Measurements from ENCODE around the gene SUPT4H1.

SUPT4H1 gene

GRCh38 chr17:58338841-58339754 is 12.9 kb downstream of the SUPT4H1 start:
- peak; percentile 49 for DNase-seq

- DNase-seq: no peak
Observed at GRCh38 chr17:58338454-58338840, 13.6 kb downstream of the SUPT4H1 start.

- DNase-seq: peak; percentile 93
Observed at GRCh38 chr17:58337600-58338453, 14.2 kb downstream of the SUPT4H1 start.

- DNase-seq: peak; percentile 70
Observed at GRCh38 chr17:58337210-58337599, 14.8 kb downstream of the SUPT4H1 start.

GRCh38 chr17:58336456-58337209 is 15.4 kb downstream of the SUPT4H1 start:
- no peak for DNase-seq

- peak; percentile 85 for DNase-seq
Observed at GRCh38 chr17:58335779-58336455, 16.1 kb downstream of the SUPT4H1 start.

GRCh38 chr17:58335061-58335731 is 16.8 kb downstream of the SUPT4H1 start:
- DNase-seq: peak; percentile 43

GRCh38 chr17:58334661-58335060 is 17.3 kb downstream of the SUPT4H1 start:
- no peak for DNase-seq

- DNase-seq: no peak
Observed at GRCh38 chr17:58334256-58334655, 17.7 kb downstream of the SUPT4H1 start.

GRCh38 chr17:58333736-58334207 is 18.2 kb downstream of the SUPT4H1 start:
- peak; percentile 43 for DNase-seq

- peak; percentile 50 for DNase-seq
Observed at GRCh38 chr17:58332778-58333735, 18.9 kb downstream of the SUPT4H1 start.

- peak; percentile 91 for DNase-seq
Observed at GRCh38 chr17:58331815-58332777, 19.9 kb downstream of the SUPT4H1 start.

- DNase-seq: peak; percentile 79
Observed at GRCh38 chr17:58330997-58331814, 20.8 kb downstream of the SUPT4H1 start.

GRCh38 chr17:58330538-58330996 is 21.4 kb downstream of the SUPT4H1 start:
- DNase-seq: peak; percentile 36

GRCh38 chr17:58329810-58330537 is 22.0 kb downstream of the SUPT4H1 start:
- peak; percentile 72 for DNase-seq

GRCh38 chr17:58329035-58329809 is 22.8 kb downstream of the SUPT4H1 start:
- DNase-seq: peak; percentile 83

Measured in CD4-positive, alpha-beta T cell treated with Interleukin-21 for 1 hour (primary cell).